Chondrocyte (in vitro differentiated cells): ENCODE measurements around the gene MCC. TPM values are rescaled to one million over a fixed set of nuclear protein-coding genes. Genes with fewer than 3 reads are reported as not detected.

ENCODE experiments used
- DNase-seq: peaks from one replicate; pipeline ENCODE4 v3.0.0; 2021; ENCODE audit warnings: mixed read lengths, low spot score
- H3K27ac Mint-ChIP-seq: one replicate; pipeline ENCODE4 v1.8.0; 2021; ENCODE audit warnings: mild to moderate bottlenecking, moderate library complexity, mixed read lengths; ENCODE audit not compliant: unreplicated experiment
- H3K27me3 Mint-ChIP-seq: 2 replicates; pipeline ENCODE4 v1.8.0; 2021; ENCODE audit warnings: low read depth, mixed read lengths
- H3K36me3 Mint-ChIP-seq: 2 replicates; pipeline ENCODE4 v1.8.0; 2021; ENCODE audit warnings: low read depth, mixed read lengths
- H3K4me1 Mint-ChIP-seq: 2 replicates; pipeline ENCODE4 v1.8.0; 2021; ENCODE audit warnings: low read depth, mild to moderate bottlenecking, mixed read lengths
- H3K4me3 Mint-ChIP-seq: one replicate; pipeline ENCODE4 v1.8.0; 2021; ENCODE audit warnings: mild to moderate bottlenecking, moderate library complexity, mixed read lengths; ENCODE audit not compliant: unreplicated experiment
- H3K9me3 Mint-ChIP-seq: 2 replicates; pipeline ENCODE4 v1.8.0; 2021; ENCODE audit warnings: low read depth, mixed read lengths
- CTCF ChIP-seq: fragments of 200-600 bp; sonication (generic); IDR thresholded peaks from 2 replicates; pipeline ENCODE4 v1.5.0; 2021; ENCODE audit warnings: antibody characterized with exemption, mild to moderate bottlenecking, moderate library complexity
- total RNA-seq: library from RNA; stranded (reverse); gene quantifications from 3 replicates; pipeline ENCODE4 v1.2.1, GENCODE V29; 2021

MCC gene
- total RNA-seq, 1 donor from 2014 or later, result 15.0 TPM

- DNase-seq, result no peak
- TF ChIP-seq CTCF, result no peak
- H3K36me3 Mint-ChIP-seq, result peaks cover 11% of the 10 kb centered on the region
- H3K4me3 Mint-ChIP-seq, result no peak overlapping the region
- H3K4me1 Mint-ChIP-seq, result peaks cover 3% of the 10 kb centered on the region
- no peak overlapping the region for H3K27ac Mint-ChIP-seq
- H3K27me3 Mint-ChIP-seq, result no peaks in the 10 kb centered on the region
- H3K9me3 Mint-ChIP-seq, result peaks cover 17% of the 10 kb centered on the region
These were observed 123.8 kb downstream of the MCC start for GRCh38 chr5:113364466-113364865.

GRCh38 chr5:113361701-113362100, 126.6 kb downstream of the MCC start:
- Mint-ChIP-seq H3K27ac (no peak overlapping the region), H3K4me1 (peaks cover 3% of the 10 kb centered on the region), H3K4me3 (no peak overlapping the region), H3K27me3 (no peaks in the 10 kb centered on the region), H3K36me3 (peaks cover 11% of the 10 kb centered on the region), H3K9me3 (peaks cover 17% of the 10 kb centered on the region)
- no peak for TF ChIP-seq CTCF
- DNase-seq, result no peak

- TF ChIP-seq CTCF, result no peak
- Mint-ChIP-seq H3K4me1 (peaks cover 3% of the 10 kb centered on the region), H3K4me3 (no peak overlapping the region), H3K27me3 (no peaks in the 10 kb centered on the region), H3K27ac (no peak overlapping the region), H3K9me3 (peaks cover 6% of the 10 kb centered on the region), H3K36me3 (peaks cover 5% of the 10 kb centered on the region)
- DNase-seq, result no peak
These were observed 128.8 kb downstream of the MCC start for GRCh38 chr5:113359419-113359818.

GRCh38 chr5:113358696-113359095, 129.6 kb downstream of the MCC start:
- no peak for DNase-seq
- no peak overlapping the region for H3K4me3 Mint-ChIP-seq
- TF ChIP-seq CTCF, result no peak
- H3K36me3 Mint-ChIP-seq, result peaks cover 3% of the 10 kb centered on the region
- H3K9me3 Mint-ChIP-seq, result peaks cover 3% of the 10 kb centered on the region
- H3K27ac Mint-ChIP-seq, result no peak overlapping the region
- no peaks in the 10 kb centered on the region for H3K27me3 Mint-ChIP-seq
- peaks cover 3% of the 10 kb centered on the region for H3K4me1 Mint-ChIP-seq

GRCh38 chr5:113357696-113358476, 130.4 kb downstream of the MCC start:
- DNase-seq, result no peak
- Mint-ChIP-seq H3K27me3 (no peaks in the 10 kb centered on the region), H3K36me3 (no peaks in the 10 kb centered on the region)

More at GRCh38 chr5:113357696-113358476, 130.4 kb downstream of the MCC start:
- no peak overlapping the region for H3K27ac Mint-ChIP-seq
- TF ChIP-seq CTCF, result no peak
- H3K9me3 Mint-ChIP-seq, result no peaks in the 10 kb centered on the region
- peaks cover 3% of the 10 kb centered on the region for H3K4me1 Mint-ChIP-seq
- H3K4me3 Mint-ChIP-seq, result no peak overlapping the region
